NT2/D1 (cell line): ENCODE measurements around the gene THAP9.

Experiments used
- SUZ12 ChIP-seq: IDR thresholded peaks from 2 replicates; pipeline ENCODE4 v1.6.1; 2011; ENCODE audit not compliant: insufficient read length, insufficient read depth; ENCODE audit errors: extremely low read depth
- YY1 ChIP-seq: IDR thresholded peaks from 2 replicates; pipeline ENCODE4 v1.6.1; 2011; ENCODE audit not compliant: insufficient read length, insufficient read depth
- ZNF274 ChIP-seq: IDR thresholded peaks from 2 replicates; pipeline ENCODE4 v1.6.1; 2011; ENCODE audit warnings: mild to moderate bottlenecking, low read depth, low read length

DNA sequence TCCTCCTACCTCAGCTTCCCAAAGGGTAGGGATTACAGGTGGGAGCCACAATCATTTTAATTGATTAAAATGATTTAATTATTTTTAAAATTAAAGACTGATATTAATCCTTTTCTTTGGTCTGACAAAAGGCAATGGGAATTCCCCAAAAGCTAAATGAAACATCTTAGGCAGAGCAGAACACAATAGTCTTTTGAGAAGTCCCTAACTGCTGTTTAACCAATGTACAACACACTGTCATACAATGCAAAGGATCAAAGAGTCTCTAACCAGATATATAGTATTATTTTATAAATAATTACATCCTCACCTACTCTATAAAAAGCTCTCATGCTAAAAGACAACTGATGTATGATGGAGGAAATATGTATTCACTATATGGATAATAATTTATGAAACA, 47.0 kb downstream of the THAP9 start:
- TF ChIP-seq YY1 (no peak), ZNF274 (no peak), SUZ12 (no peak)
